ENCODE data around the gene F2R. TPM values are rescaled to one million over a fixed set of nuclear protein-coding genes. Genes with fewer than 3 reads are reported as not detected.
"Not testable (repeated sequence)": the region's sequence is repeated elsewhere in the genome, so short reads cannot be mapped to it uniquely, and the experiment has no call there.

The F2R gene
- total RNA-seq, 2 experiments from 2014 or later: 2.5 to 3.5 TPM

DNA sequence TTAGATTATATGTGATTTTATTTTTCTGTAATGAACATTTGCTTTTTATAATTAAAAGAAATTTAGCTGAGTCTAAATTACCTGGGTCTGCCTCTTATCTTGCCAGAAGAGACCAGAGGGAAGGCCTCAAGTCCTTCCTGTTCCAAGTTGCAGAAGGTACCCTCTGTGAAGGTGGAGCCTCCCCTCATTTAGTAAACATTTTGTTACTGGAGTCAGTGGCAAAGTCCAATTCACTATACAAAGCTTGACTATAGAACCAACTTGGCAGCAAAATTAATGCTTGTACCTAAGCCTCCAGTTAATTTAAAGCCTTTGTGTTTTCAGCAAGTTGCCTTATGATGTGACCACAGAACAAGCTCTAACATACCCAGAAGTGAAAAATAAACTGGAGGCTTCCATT lies 42.8 kb upstream of the F2R start:
- DNase-seq: no peak
- ATAC-seq: no peak
- H3K4me3 Mint-ChIP-seq: no peak overlapping the region
- ChIA-PET POLR2A (interaction anchor here (1.0 kb wide), 1 partner anchor 36 kb away, joined by 3 read pairs; no protein-coding TSS in a partner anchor), CTCF (interaction anchor here (1.0 to 1.7 kb wide), 3 partner anchors 10 to 71 kb away, joined by 3 to 4 read pairs (median 3); no protein-coding TSS in a partner anchor)
- no peaks in the 10 kb centered on the region for H3K27me3 Mint-ChIP-seq
- H3K9me3 Mint-ChIP-seq: no peaks in the 10 kb centered on the region
- H3K4me1 Mint-ChIP-seq (ENCODE audit: low read depth): no peaks in the 10 kb centered on the region
- H3K27ac Mint-ChIP-seq: no peak overlapping the region
- peaks cover 33% of the 10 kb centered on the region for H3K36me3 Mint-ChIP-seq (ENCODE audit: low read depth)
- TF ChIP-seq CTCF (IDR thresholded peaks at IDR 0.05): no peak
- intact Hi-C loops (cut with micrococcal nuclease): no loop called here

- no peak overlapping the region for H3K4me3 Mint-ChIP-seq
- ChIA-PET CTCF (interaction anchor here (1.3 to 1.7 kb wide), 3 partner anchors 12 to 100 kb away, joined by 3 to 9 read pairs (median 4); no protein-coding TSS in a partner anchor), POLR2A (no interaction called here)
- ATAC-seq (no peak), DNase-seq (no peak)
- peaks cover 29% of the 10 kb centered on the region for H3K36me3 Mint-ChIP-seq (ENCODE audit: low read depth)
- H3K27ac Mint-ChIP-seq: no peak overlapping the region
- intact Hi-C loops (cut with micrococcal nuclease): no loop called here
- H3K4me1 Mint-ChIP-seq (ENCODE audit: low read depth): no peaks in the 10 kb centered on the region
- H3K9me3 Mint-ChIP-seq: no peaks in the 10 kb centered on the region
- no peak for TF ChIP-seq CTCF (IDR thresholded peaks at IDR 0.05)
- H3K27me3 Mint-ChIP-seq: no peaks in the 10 kb centered on the region
Measured at GRCh38 chr5:76674330-76675066, 41.4 kb upstream of the F2R start.

DNA sequence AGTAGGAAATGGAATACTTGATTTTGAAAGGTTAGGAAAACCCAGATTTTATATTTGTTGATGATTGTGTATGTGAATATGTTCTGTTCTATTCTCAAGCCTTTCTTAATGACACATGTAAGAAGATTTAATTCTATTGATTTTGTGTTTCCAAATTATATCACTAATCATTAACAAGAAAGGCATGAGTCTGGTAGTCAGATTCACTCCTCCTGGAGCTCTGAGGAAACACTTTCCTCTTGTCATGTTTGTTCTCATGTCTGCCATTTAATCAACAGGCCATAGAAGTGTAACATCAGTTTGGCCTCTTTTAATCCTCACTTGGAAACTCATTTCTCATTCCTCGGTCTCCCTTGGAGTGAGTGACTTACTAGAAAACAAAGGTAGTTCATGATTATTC lies 40.6 kb upstream of the F2R start:
- peaks cover 27% of the 10 kb centered on the region for H3K36me3 Mint-ChIP-seq (ENCODE audit: low read depth)
- H3K27ac Mint-ChIP-seq: no peak overlapping the region
- TF ChIP-seq CTCF (IDR thresholded peaks at IDR 0.05): no peak
- H3K27me3 Mint-ChIP-seq: no peaks in the 10 kb centered on the region
- H3K4me1 Mint-ChIP-seq (ENCODE audit: low read depth): peaks cover 3% of the 10 kb centered on the region
- POLR2A ChIA-PET: interaction anchor here (0.6 kb wide), 1 partner anchor 19 kb away, joined by 3 read pairs; no protein-coding TSS in a partner anchor
- ATAC-seq (no peak), DNase-seq (no peak)
- H3K4me3 Mint-ChIP-seq: no peak overlapping the region
- intact Hi-C loops (cut with micrococcal nuclease): no loop called here
- CTCF ChIA-PET: no interaction called here
- H3K9me3 Mint-ChIP-seq: no peaks in the 10 kb centered on the region

DNA sequence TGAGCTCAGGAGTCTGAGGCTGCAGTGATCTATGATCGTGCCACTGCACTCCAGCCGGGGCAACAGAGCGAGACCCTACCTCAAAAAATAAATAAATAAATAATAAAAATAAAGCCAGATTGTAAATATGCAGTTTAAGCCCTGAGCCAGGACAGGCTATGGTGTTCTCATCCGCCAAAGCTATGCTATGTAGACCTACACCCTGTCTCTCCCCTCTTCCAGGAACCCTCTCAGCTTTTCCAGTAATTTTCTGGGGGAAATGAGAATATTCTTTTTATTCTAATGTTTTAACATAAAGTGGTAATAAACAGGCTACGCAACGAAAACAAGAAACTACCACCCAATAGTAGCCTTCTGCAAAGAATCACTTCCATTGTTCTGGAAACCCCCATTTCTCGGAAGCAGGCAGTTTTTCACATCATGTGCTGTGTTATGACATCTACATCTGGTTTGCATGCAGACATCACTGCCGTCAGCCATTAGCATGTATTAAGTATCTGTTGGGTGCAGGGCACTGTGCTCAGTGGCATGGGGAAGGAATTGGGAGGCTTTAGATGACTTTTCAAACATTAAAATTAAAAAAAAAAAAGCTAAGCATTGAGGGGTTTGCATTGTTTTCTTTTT lies 38.0 kb upstream of the F2R start:
- Mint-ChIP-seq H3K9me3 (no peaks in the 10 kb centered on the region), H3K27ac (no peak overlapping the region), H3K4me3 (no peak overlapping the region), H3K4me1 (ENCODE audit: low read depth) (peaks cover 11% of the 10 kb centered on the region), H3K36me3 (ENCODE audit: low read depth) (peaks cover 16% of the 10 kb centered on the region), H3K27me3 (no peaks in the 10 kb centered on the region)
- CTCF ChIA-PET: interaction anchor here (1.3 to 1.6 kb wide), 2 partner anchors 37 to 96 kb away, joined by 4 read pairs; no protein-coding TSS in a partner anchor
- no peak for ATAC-seq
- POLR2A ChIA-PET: no interaction called here
- intact Hi-C loops (cut with micrococcal nuclease): no loop called here
- no peak for DNase-seq
- TF ChIP-seq CTCF (IDR thresholded peaks at IDR 0.05): no peak

GRCh38 chr5:76679231-76679630 lies 36.7 kb upstream of the F2R start:
- Mint-ChIP-seq H3K4me3 (no peak overlapping the region), H3K27me3 (no peaks in the 10 kb centered on the region), H3K36me3 (ENCODE audit: low read depth) (peaks cover 11% of the 10 kb centered on the region), H3K27ac (no peak overlapping the region), H3K4me1 (ENCODE audit: low read depth) (peaks cover 11% of the 10 kb centered on the region), H3K9me3 (no peaks in the 10 kb centered on the region)
- no peak for DNase-seq
- no peak for ATAC-seq
- TF ChIP-seq CTCF (IDR thresholded peaks at IDR 0.05): no peak
- POLR2A ChIA-PET: no interaction called here
- intact Hi-C loops (cut with micrococcal nuclease): no loop called here
- CTCF ChIA-PET: interaction anchor here (1.3 kb wide), 1 partner anchor 95 kb away, joined by 4 read pairs; no protein-coding TSS in a partner anchor

GRCh38 chr5:76680826-76681225 lies 35.1 kb upstream of the F2R start:
- Mint-ChIP-seq H3K36me3 (ENCODE audit: low read depth) (peaks cover 19% of the 10 kb centered on the region), H3K4me1 (ENCODE audit: low read depth) (peaks cover 11% of the 10 kb centered on the region)
- ATAC-seq; intact Hi-C loops (cut with micrococcal nuclease); H3K9me3 Mint-ChIP-seq; DNase-seq; H3K27me3 Mint-ChIP-seq; H3K4me3 Mint-ChIP-seq; POLR2A ChIA-PET; H3K27ac Mint-ChIP-seq: not testable (repeated sequence)
- CTCF ChIA-PET: interaction anchor here (0.9 to 1.3 kb wide), 2 partner anchors 9 to 94 kb away, joined by 3 to 7 read pairs; no protein-coding TSS in a partner anchor
